ENCODE results near the gene RARB.

The RARB gene

GRCh38 chr3:25472731-25473130 lies 44.7 kb downstream of the RARB start:
- DNase-seq (ENCODE audit: low spot score), result no peak

GRCh38 chr3:25473246-25473645 lies 45.2 kb downstream of the RARB start:
- DNase-seq (ENCODE audit: low spot score), result no peak

DNA sequence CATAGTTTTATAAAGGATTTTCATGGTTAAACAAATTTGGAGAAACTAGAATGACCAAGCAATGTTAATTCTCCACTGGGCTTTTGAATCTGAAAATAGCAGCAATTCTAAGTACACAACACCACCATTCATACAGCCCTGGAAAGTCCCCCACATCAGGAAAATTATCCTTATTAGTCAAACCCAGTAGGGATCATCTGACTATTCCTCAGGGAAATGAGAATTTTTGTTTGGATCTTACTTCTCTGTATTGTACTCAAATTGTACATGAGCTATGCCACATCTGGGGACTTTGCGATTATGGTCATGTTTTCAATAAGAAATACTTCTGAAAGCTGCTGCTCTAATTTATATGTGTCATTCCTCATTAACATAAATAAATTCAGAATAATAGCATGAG lies 46.0 kb downstream of the RARB start:
- DNase-seq (ENCODE audit: low spot score), result no peak

GRCh38 chr3:25476639-25477038 lies 48.6 kb downstream of the RARB start:
- no peak for DNase-seq (ENCODE audit: low spot score)

GRCh38 chr3:25478211-25478757 lies 50.2 kb downstream of the RARB start:
- DNase-seq (ENCODE audit: low spot score), result no peak

- no peak for DNase-seq (ENCODE audit: low spot score)
Observed at GRCh38 chr3:25478964-25479726, 51.1 kb downstream of the RARB start.

- DNase-seq (ENCODE audit: low spot score), result no peak
Observed at GRCh38 chr3:25479727-25480010, 51.6 kb downstream of the RARB start.

DNA sequence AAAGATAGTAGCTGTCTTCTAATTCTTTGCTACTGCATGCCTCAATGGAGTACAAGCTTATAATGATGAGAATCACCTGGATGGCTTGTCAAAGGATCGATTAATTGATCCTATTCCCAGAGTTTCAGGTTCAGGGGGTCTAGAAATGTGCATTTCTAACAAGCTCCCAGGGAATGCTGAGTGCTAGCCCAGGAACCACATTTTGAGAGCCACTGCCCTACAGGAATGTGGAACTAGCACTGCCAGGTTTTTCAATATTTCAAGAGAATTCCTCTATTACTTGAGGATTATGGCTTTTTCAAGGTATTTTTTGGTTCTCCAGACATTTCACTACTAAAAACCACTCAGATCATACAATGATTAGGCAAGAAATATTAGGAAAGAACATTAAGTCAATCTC lies 52.7 kb downstream of the RARB start:
- no peak for DNase-seq (ENCODE audit: low spot score)

GRCh38 chr3:25481386-25481785 lies 53.3 kb downstream of the RARB start:
- DNase-seq (ENCODE audit: low spot score), result no peak

DNA sequence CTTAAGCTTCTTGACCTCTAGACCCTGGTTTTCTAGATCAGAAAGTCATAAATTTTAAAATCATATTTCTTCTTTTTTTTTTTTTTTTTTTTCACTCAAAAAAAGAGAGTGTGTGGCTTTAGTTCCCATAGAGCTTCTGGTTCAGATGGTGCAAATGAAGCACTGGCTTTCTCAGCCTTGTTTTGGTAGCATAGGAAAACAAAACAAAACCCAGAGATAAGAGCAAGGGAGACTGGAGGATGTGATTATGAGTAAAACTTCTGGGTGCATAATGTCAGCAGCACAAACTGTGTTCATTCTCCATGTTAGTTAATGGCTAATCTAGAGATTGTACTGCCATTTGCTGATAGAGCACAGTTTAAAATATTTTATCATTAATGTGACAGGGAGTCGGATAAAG lies 55.4 kb downstream of the RARB start:
- peak; percentile 23 for DNase-seq (ENCODE audit: low spot score)

- DNase-seq (ENCODE audit: low spot score), result no peak
Observed at GRCh38 chr3:25485673-25486072, 57.6 kb downstream of the RARB start.

- DNase-seq (ENCODE audit: low spot score), result no peak
Observed at GRCh38 chr3:25486932-25487331, 58.9 kb downstream of the RARB start.

DNA sequence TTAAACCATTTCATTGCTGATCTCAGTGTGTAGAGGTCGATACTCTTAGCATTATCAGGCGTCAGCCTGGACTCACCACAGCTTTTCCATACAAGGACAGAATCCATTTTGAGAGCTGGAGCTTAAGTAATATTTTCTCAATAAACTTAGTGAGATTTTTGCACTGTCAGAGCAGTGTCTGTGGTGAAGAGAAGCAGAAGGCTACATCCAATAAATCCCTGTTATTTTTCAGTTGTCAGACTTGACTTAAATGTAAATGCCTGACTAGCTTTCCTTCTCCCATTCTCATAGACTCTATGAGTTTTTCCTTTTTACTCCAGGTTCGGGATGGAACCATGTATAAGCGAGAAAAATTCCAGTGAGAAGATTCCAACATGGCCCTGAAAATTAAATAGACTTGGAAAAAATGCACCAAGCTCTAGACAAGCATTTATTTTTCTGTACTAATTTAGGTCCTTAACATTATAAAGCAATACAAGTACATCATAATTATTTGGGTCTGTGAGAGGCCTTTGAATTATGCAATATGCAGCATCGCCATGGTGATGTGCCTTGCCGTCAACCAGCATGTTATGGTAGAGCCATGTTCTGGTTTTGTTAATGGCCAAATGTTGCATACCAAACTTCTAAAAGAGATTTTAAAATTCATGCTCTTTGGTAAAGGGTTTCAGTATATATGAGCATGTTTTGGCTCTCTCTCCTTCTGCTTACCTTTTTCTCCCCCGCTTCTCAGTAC lies 62.0 kb downstream of the RARB start:
- DNase-seq (ENCODE audit: low spot score), result no peak

GRCh38 chr3:25493246-25493645 lies 65.2 kb downstream of the RARB start:
- DNase-seq (ENCODE audit: low spot score), result no peak

GRCh38 chr3:25493786-25494185 lies 65.7 kb downstream of the RARB start:
- DNase-seq (ENCODE audit: low spot score), result no peak

GRCh38 chr3:25495304-25495703 lies 67.2 kb downstream of the RARB start:
- DNase-seq (ENCODE audit: low spot score), result no peak

- no peak for DNase-seq (ENCODE audit: low spot score)
Observed at GRCh38 chr3:25495726-25496253, 67.7 kb downstream of the RARB start.

DNA sequence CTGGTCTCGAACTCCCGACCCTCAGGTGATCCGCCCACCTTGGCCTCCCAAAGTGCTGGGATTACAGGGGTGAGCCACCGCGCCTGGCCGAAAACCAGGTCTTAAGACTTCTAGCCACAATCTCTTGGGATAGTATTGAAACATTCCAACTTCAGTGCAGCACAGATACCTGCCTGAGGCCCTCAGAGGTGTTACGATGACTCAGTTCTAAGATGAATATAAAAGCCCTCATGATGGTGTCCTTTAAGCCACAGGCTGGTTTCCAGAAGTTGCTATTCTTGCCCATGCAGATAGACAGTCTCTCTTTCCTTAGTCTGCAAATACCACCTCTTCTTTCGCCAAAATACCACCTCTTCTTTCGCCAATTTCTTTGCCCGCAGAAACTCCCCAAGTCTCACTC lies 69.0 kb downstream of the RARB start:
- no peak for DNase-seq (ENCODE audit: low spot score)

GRCh38 chr3:25500706-25501210 lies 72.7 kb downstream of the RARB start:
- DNase-seq (ENCODE audit: low spot score), result no peak

DNA sequence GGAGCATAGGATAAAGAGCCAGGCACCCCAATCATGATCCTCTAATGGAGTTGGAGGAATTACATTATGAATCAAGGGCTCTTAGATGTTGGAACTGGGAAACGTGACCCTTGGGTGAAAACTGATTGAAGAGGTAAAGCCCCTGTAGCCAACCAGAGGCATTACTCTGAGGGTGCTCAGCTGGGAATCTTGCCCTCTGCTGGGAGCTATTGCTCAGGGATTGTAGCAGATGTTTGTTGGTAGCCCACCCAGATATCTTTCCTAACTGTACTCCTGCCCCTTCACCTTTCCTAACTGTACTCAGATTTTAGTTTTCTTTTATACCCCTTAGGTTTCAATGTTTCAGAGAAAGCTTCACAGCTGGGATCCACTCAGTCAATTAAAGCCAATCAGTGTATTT lies 74.2 kb downstream of the RARB start:
- no peak for DNase-seq (ENCODE audit: low spot score)

- DNase-seq (ENCODE audit: low spot score), result no peak
Observed at GRCh38 chr3:25503898-25504301, 75.8 kb downstream of the RARB start.

DNA sequence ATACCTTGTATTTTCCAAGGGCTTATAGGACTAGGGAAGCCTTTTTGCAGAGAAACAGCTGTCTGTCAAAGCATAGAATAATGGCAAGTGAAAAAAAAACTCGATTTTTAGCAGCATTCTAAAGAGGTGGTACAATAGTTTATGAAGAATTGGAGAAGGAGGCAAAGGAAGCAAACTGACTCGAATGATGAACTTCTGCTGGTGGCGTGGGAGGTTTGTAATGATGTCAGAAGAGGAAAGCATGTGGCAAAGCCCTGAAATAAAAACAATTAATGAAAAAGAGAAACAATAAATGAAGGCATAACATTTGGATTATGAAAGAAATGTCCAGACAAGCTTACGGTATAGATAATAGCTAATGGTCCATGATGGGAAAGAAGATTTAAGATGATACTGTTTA lies 77.5 kb downstream of the RARB start:
- no peak for DNase-seq (ENCODE audit: low spot score)

GRCh38 chr3:25507811-25508210 lies 79.7 kb downstream of the RARB start:
- no peak for DNase-seq (ENCODE audit: low spot score)
